Activated B cell treated with CpG ODN at 0.5 μM for 24 hours (primary cell): ENCODE results near the gene FSTL4. TPM values are rescaled to one million over a fixed set of nuclear protein-coding genes. Genes with fewer than 3 reads are reported as not detected.

Experiments used
- ATAC-seq: fragments of 200-7000 bp; cut with Tn5 transposase; one replicate; pipeline ENCODE4 v1.10.0; 2021; ENCODE audit warnings: low read depth, mild to moderate bottlenecking, moderate library complexity
- CTCF ChIA-PET: fragments of 350-600 bp; sonication (Branson Sonifier 250); formaldehyde crosslinking; loops from one replicate; lab custom pipeline; 2021; ENCODE audit warnings: antibody characterized with exemption; lab: Charles Lee
- POLR2A ChIA-PET: fragments of 350-600 bp; sonication (Branson Sonifier 250); formaldehyde crosslinking; loops from one replicate; lab custom pipeline; 2021; ENCODE audit warnings: antibody characterized with exemption; lab: Charles Lee
- DNase-seq: peaks from one replicate; pipeline ENCODE4 v3.0.0; 2022
- H3K27ac Mint-ChIP-seq: one replicate; pipeline ENCODE4 v1.8.0; 2020; ENCODE audit warnings: mixed read lengths
- H3K27me3 Mint-ChIP-seq: one replicate; pipeline ENCODE4 v1.8.0; 2021; ENCODE audit warnings: mixed read lengths
- H3K36me3 Mint-ChIP-seq: one replicate; pipeline ENCODE4 v1.8.0; 2021; ENCODE audit warnings: low read depth, mixed read lengths
- H3K4me1 Mint-ChIP-seq: one replicate; pipeline ENCODE4 v1.8.0; 2021; ENCODE audit warnings: mixed read lengths
- H3K4me3 Mint-ChIP-seq: one replicate; pipeline ENCODE4 v1.8.0; 2020; ENCODE audit warnings: mild to moderate bottlenecking, mixed read lengths
- H3K9me3 Mint-ChIP-seq: one replicate; pipeline ENCODE4 v1.8.0; 2020; ENCODE audit warnings: mixed read lengths
- intact Hi-C: fragments of 100-400 bp; cut with micrococcal nuclease; formaldehyde crosslinking; loops from one replicate; pipeline ENCODE4 v1.15.1; 2024
- total RNA-seq: library from RNA; stranded (reverse); gene quantifications from 2 replicates; pipeline ENCODE4 v1.2.3, GENCODE V29; 2022
- TF ChIP-seq, protein P1 (sequence below): fragments of 200-600 bp; IDR thresholded peaks from one replicate; pipeline ENCODE4 v1.8.0; 2022; ENCODE audit warnings: antibody characterized with exemption, mild to moderate bottlenecking

FSTL4 gene
- total RNA-seq, 1 donor from 2014 or later = 1.7 TPM

DNA sequence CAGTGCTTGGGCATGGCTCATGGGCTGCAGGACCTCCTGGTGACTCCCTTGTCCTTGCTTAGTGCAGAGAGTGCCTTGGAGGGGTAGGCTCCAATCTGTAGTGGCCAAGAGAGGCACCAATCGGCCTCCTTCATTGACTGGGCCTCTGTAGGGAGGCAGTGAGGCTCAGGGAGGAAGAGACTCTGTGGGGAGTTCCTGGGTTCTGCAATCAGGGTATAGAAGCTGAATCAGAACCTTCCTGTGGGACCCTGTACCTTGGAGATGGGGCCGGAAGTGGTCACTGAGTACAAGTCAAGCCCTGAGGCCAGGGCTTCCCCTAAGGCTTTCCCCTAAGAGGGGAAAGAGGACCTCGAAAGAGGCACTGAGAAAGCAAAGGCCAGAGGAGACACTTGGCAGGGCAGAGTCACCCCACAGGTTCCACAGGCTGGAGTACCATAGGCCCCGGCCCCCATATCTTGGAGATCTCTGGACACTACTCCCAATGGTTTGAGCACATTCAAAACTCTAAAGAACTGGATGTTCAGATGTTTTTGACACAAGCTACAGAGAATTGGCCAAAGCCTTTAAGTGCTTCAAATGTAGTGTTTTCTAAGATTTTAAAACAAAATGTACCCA lies 370.0 kb downstream of the FSTL4 start:
- no peak overlapping the region for H3K4me3 Mint-ChIP-seq
- no peaks in the 10 kb centered on the region for H3K9me3 Mint-ChIP-seq
- intact Hi-C loops = no loop called here
- ATAC-seq (peak; percentile 61), DNase-seq (no peak)
- H3K36me3 Mint-ChIP-seq = no peaks in the 10 kb centered on the region
- H3K4me1 Mint-ChIP-seq = no peaks in the 10 kb centered on the region
- H3K27ac Mint-ChIP-seq = no peak overlapping the region
- ChIA-PET POLR2A (no interaction called here), CTCF (no interaction called here)
- no peaks in the 10 kb centered on the region for H3K27me3 Mint-ChIP-seq
- TF ChIP-seq, protein P1, sequence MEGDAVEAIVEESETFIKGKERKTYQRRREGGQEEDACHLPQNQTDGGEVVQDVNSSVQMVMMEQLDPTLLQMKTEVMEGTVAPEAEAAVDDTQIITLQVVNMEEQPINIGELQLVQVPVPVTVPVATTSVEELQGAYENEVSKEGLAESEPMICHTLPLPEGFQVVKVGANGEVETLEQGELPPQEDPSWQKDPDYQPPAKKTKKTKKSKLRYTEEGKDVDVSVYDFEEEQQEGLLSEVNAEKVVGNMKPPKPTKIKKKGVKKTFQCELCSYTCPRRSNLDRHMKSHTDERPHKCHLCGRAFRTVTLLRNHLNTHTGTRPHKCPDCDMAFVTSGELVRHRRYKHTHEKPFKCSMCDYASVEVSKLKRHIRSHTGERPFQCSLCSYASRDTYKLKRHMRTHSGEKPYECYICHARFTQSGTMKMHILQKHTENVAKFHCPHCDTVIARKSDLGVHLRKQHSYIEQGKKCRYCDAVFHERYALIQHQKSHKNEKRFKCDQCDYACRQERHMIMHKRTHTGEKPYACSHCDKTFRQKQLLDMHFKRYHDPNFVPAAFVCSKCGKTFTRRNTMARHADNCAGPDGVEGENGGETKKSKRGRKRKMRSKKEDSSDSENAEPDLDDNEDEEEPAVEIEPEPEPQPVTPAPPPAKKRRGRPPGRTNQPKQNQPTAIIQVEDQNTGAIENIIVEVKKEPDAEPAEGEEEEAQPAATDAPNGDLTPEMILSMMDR = no peak

DNA sequence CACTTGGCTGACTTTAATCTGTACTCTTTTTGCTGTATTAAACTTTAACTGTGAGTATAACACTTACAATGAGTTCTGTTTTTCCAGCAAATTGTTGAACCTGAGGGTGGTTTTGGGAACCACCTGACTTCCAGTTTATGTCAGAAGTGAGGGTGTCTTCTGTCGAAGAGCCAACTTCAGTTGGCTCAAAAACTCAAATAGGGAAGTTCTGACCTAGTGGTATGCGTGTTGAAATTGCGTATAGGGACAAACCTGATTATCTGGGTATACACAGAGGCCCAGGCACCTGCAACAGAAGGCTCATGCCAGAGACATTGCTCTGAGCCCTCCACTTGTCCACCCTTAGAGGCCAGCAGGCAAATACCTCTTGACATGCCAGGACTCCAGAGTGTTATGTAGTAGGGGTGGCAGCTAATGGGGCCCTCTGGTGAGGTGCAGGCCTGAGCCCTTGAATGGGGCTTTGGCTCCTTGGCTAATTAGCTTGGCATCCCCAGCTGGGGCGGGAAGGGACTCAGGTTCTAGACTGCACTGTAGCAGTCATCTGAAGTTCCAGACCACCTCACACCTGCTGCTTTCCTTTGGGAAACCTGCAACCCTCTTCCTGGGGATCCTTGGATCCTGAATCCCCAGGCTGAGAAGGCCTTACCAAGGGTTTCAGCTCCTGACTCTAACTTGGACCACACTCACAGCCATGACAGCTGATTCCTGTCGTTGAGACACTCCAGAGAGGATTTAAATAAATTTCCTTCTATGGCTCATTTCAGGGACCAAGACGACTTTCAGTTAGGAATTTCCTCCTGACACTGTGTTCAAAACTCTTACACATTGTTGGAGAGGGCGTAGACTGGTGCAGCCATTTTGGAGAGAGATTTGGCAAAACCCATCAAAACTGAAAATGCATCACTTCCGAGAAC lies 370.9 kb downstream of the FSTL4 start:
- H3K36me3 Mint-ChIP-seq = no peaks in the 10 kb centered on the region
- no peak for DNase-seq
- no peaks in the 10 kb centered on the region for H3K4me1 Mint-ChIP-seq
- no peaks in the 10 kb centered on the region for H3K27me3 Mint-ChIP-seq
- POLR2A ChIA-PET = no interaction called here
- no peak for ATAC-seq
- TF ChIP-seq, protein P1 = no peak
- H3K9me3 Mint-ChIP-seq = no peaks in the 10 kb centered on the region
- H3K27ac Mint-ChIP-seq = no peak overlapping the region
- CTCF ChIA-PET = no interaction called here
- intact Hi-C loops = no loop called here
- H3K4me3 Mint-ChIP-seq = no peak overlapping the region

DNA sequence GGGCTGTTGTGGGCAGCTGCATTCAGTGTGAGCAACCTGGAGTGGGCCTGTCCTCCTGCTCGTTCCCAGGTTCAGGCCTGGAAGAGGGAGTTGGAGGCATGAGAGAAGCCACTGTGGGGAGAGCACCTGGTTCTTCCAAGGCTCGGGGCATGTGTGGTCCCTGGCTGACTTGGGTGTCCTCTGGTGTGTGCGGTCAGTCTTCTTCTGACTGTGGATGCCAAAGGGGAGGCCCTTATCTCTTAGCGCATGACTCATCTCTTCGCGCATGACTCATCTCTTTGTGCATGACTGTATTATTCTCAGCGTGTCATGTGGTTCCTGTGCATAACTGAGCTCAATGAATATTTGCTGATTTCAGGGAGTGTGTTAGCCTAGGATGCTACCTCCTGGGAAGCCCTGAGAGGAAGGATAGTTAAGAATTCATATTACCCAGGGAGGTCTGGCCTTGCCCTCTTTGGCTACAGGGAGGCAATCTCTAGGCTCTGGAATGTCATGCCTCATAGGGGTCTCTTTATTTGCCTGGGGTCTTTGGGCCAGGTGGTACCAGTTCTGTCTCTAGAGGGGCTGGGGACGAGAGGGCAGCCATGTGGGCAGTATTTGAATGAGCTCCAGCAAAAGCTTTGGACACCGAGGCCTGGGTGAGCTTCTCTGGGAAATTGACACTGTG lies 371.8 kb downstream of the FSTL4 start:
- ATAC-seq (peak; percentile 31), DNase-seq (no peak)
- H3K9me3 Mint-ChIP-seq = no peaks in the 10 kb centered on the region
- ChIA-PET CTCF (no interaction called here), POLR2A (no interaction called here)
- H3K27ac Mint-ChIP-seq = no peak overlapping the region
- no peaks in the 10 kb centered on the region for H3K27me3 Mint-ChIP-seq
- intact Hi-C loops = no loop called here
- TF ChIP-seq, protein P1 = no peak
- H3K4me3 Mint-ChIP-seq = no peak overlapping the region
- no peaks in the 10 kb centered on the region for H3K4me1 Mint-ChIP-seq
- no peaks in the 10 kb centered on the region for H3K36me3 Mint-ChIP-seq

DNA sequence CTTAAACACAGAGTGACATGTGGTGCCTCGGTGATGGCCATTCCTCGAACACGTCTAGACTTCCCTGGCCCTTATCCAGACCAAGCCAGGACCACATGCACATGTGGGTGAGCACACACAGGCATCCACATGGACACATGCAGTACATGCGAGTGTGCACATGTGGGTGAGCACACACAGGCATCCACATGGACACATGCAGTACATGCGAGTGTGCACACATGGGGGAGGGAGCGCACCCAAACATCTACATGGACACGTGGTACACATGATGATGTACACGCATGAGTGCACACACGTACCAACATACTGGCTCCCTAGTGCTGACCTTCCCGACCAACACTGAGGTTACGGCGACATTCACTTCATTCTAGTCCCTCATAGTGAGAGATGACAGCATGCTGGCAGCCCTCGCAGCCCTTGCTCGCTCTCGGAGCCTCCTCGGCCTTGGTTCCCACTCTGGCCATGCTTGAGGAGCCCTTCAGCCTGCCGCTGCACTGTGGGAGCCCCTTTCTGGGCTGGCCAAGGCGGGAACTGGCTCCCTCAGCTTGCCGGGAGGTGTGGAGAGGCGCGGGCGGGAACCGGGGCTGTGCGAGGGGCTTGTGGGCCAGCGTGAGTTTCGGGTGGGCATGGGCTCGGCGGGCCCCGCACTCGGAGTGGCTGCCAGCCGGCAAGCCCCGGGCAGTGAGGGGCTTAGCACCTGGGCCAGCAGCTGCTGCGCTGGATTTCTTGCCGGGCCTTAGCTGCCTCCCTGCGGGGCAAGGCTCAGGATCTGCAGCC lies 373.7 kb downstream of the FSTL4 start:
- Mint-ChIP-seq H3K9me3 (no peaks in the 10 kb centered on the region), H3K4me3 (no peak overlapping the region), H3K36me3 (no peaks in the 10 kb centered on the region), H3K4me1 (no peaks in the 10 kb centered on the region), H3K27me3 (no peaks in the 10 kb centered on the region), H3K27ac (no peak overlapping the region)
- TF ChIP-seq, protein P1 = no peak
- ChIA-PET CTCF (no interaction called here), POLR2A (no interaction called here)
- DNase-seq = no peak
- intact Hi-C loops = no loop called here
- ATAC-seq = no peak
